GM11168 (cell line): Measurements from ENCODE around the gene CCDC51.

Source experiments
- in situ Hi-C: fragments of 300-500 bp; cut with MboI; formaldehyde crosslinking; loops from one replicate; pipeline ENCODE4 v1.12.0; 2022; ENCODE audit warnings: low sequenced_read_pairs; ENCODE audit not compliant: unreplicated experiment

CCDC51 gene

DNA sequence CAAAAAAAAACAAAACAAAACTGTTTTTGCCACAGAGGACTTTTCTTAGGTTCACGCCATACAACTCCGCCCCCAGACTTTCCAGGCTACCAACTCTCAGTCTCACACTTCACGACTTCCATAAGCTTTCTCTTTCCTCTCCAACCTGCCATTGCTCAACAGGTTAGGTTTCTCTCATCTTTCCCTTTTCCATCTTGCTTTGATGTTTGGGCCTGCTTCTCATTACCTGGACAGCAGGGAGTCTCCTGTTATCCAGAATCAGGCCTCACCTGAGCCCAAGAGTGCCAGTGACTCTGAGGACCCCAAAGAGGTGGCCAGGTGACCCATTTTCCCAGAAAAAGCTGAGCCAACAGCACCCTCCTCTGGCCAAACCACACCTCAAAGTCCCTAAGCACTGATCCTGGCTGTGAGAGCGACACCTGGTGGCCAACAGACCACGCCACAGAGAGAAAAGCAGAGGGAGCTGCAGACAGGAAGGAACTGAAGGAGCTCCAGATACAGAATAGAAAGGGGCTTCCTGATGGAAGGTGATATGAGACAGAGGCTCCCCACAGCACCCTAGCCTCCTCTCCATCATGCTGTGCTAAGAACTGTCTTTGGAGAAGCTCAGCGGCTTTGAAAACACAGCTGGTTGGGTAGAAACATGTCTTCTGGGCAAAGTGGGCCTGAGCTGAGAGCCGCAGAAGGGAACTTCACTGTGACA, 4.0 kb downstream of the CCDC51 start:
- in situ Hi-C loops, result loop anchor here (10.0 kb wide), 1 partner anchor 161 kb away; no protein-coding TSS in a partner anchor

DNA sequence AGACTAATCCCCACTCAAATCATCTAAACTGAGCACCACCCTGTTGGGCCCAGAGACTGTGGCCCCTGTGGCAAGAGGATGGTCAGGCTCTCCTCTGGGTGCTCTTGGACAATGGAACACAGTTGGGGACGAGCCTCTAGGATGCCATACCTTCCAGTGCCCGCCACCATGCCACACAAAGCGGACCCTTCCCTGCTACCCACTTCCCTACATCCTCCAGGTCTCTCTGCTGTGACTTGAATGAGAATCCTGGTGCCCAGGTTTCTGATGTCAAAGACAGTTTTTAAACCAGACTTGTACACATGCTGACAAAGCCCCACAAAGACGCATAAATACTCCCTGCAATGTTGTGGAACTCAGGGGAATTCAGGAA, 4.7 kb downstream of the CCDC51 start:
- in situ Hi-C loops, result loop anchor here (10.0 kb wide), 1 partner anchor 160 kb away; no protein-coding TSS in a partner anchor

GRCh38 chr3:48434591-48435222, 5.2 kb downstream of the CCDC51 start:
- in situ Hi-C loops, result loop anchor here (10.0 kb wide), 1 partner anchor 160 kb away; no protein-coding TSS in a partner anchor

- in situ Hi-C loops, result loop anchor here (10.0 kb wide), 1 partner anchor 159 kb away; no protein-coding TSS in a partner anchor
Observed at GRCh38 chr3:48433472-48434118, 6.3 kb downstream of the CCDC51 start.

- in situ Hi-C loops, result loop anchor here (10.0 kb wide), 1 partner anchor 158 kb away; no protein-coding TSS in a partner anchor
Observed at GRCh38 chr3:48432411-48433371, 7.2 kb downstream of the CCDC51 start.

DNA sequence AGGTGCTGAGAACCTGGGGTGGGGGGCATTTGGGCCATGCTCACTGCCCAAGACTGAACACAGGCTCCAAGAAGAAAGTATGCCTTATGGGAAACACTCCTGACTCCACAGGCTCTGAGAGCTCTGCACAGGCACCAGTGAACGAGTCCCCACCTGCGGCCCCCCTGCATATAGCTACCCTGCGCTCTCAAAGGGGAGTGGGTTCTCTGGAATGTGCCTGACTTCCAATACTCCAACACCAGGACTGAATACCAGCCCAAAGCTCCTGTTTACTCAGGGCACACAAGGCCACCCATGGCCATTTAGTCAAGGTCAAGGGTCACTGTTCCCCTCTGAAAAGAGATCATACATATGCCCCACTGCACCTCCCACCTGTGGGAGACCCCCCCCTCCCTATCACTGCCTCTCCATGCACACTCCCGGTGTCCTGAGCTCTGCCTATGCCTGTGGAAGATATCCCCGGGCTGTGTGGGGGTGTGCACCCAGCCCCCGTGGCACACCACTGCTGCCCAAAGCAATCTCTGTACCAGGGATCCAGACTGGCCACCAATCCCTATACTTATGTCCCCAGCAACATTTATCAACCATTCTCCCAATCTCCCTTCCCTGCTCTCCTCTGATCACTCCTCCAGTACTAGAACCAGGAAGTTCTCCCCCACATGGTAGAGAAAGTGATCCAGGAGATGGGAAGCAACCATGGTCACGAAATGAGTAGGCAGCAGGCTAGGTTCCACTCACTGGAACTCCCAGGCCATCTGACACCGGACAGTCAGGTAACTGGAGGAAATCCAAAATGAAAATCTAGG, 8.5 kb downstream of the CCDC51 start:
- in situ Hi-C loops, result loop anchor here (10.0 kb wide), 1 partner anchor 157 kb away; no protein-coding TSS in a partner anchor

GRCh38 chr3:48430708-48431101, 9.2 kb downstream of the CCDC51 start:
- in situ Hi-C loops, result loop anchor here (10.0 kb wide), 1 partner anchor 156 kb away; no protein-coding TSS in a partner anchor

- in situ Hi-C loops, result loop anchor here (10.0 kb wide), 1 partner anchor 155 kb away; no protein-coding TSS in a partner anchor
Observed at GRCh38 chr3:48429960-48430707, 9.8 kb downstream of the CCDC51 start, which contains the start of gene PLXNB1. Gene PLXNB1 (minus strand): TSS chr3:48430086. CDS start chr3:48424611, 5,475 bp downstream.

DNA sequence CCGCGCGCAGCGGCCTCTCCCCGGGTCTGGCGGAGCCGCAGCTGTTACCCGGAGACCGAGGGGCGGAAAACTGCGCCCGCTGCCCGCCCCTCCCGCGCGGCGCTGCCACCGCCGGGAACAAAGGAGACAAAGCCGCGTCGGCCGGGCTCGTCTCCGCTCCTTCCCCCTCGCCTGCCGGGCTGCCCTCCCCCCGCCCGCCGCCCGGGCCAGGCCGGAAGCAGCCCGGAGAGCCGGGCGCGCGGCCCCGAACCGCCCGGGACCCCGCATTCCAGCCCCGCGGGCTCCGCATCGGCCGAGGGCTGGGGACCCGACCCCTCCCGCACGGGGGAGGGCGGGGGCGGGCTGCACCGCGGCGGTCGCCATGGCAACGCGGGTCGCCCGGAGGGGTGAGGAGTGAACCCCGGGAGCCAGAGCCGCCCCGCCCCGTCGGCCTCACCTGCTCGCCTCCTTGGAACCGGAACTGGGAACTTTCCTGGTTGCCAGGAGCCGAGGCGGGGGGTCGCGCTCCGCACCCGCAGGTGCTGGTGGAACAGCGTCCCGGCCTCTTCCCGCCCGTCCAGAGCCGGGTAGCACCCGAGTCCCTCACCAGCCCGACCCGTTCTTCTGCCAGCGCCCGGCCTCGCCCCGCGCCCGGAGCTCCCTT, 10.5 kb downstream of the CCDC51 start:
- in situ Hi-C loops, result no loop called here

- in situ Hi-C loops, result no loop called here
Observed at GRCh38 chr3:48428572-48429316, 11.2 kb downstream of the CCDC51 start.

GRCh38 chr3:48428088-48428571, 11.8 kb downstream of the CCDC51 start:
- in situ Hi-C loops, result no loop called here

GRCh38 chr3:48427630-48427962, 12.3 kb downstream of the CCDC51 start:
- in situ Hi-C loops, result no loop called here

DNA sequence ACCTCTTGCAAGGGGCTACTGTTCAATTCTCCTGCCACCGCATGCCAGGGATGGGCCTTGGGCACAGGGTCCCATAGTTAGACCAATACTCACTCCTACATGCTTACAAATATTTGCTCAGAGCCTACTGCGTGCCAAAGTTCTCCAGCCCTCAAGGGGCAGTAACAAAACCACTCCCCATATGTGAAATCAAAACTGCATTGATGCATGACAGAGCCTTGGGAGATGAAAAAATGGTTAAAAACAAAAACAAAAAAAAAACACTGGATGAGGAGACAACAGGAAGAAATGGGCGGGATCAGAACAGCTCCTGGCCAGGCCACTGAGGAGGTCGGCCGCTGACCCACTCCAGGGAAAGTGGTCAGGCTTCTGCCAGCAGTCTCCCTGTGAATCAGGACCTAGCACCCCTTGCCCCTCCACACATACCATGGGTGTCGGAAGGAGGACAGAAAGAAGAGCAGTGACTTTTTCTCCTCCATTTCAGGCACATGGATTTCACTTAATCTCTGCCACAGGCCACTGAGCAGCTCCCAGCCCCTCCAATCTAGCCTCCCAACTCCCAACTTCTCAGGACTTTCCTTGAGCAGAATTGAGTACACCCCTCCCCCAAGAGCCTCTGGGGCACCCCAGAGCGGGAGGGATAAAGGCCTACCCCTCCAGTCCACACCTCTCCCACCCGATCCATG, 12.8 kb downstream of the CCDC51 start:
- in situ Hi-C loops, result no loop called here

DNA sequence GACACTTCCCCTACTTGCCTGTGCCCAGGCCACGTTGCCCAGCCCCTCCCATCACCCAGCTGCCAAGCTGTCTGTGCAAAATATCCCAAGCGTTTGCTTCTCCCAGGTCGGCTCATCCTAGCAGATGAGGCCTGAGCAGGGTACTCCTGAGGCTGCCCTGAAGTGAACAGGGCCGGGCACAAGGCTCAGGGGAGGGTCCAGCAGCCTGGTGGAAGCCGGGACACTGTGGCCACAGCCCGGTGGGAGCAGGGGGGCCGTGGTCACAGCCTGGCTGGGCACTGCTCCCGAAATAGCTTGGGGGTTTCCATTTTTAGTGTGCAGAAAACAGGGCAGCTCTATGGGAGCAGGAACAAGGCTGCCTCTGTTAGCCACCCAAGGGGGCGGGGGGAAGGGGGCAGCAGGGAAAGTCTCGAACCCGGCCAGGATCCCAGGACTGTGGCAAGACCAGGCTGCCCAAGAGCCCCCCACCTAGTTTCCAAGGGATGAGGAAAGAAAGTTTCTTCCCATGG, 13.5 kb downstream of the CCDC51 start:
- in situ Hi-C loops, result no loop called here

GRCh38 chr3:48425281-48425812, 14.6 kb downstream of the CCDC51 start:
- in situ Hi-C loops, result no loop called here
